HUES48 (cell line): Measurements from ENCODE around the gene SCP2D1.

Experiments used
- H3K27ac ChIP-seq: one replicate; pipeline ENCODE4 v1.7.0; 2013; ENCODE audit warnings: low read depth, low read length, inconsistent platforms
- H3K27me3 ChIP-seq: 2 replicates; pipeline ENCODE4 v1.6.1; 2013; ENCODE audit warnings: mild to moderate bottlenecking, low read length; ENCODE audit not compliant: control insufficient read depth, insufficient read depth
- H3K36me3 ChIP-seq: 2 replicates; pipeline ENCODE4 v1.6.1; 2013; ENCODE audit warnings: low read length; ENCODE audit not compliant: control insufficient read depth, insufficient read depth
- H3K4me1 ChIP-seq: 2 replicates; pipeline ENCODE4 v1.6.1; 2013; ENCODE audit warnings: mild to moderate bottlenecking, low read length; ENCODE audit not compliant: control insufficient read depth, insufficient read depth
- H3K4me3 ChIP-seq: 2 replicates; pipeline ENCODE4 v1.5.1; 2013; ENCODE audit warnings: mild to moderate bottlenecking, low read depth, low read length
- H3K9ac ChIP-seq: 2 replicates; pipeline ENCODE4 v1.6.1; 2013; ENCODE audit warnings: mild to moderate bottlenecking, low read depth, low read length, moderate library complexity
- H3K9me3 ChIP-seq: 2 replicates; pipeline ENCODE4 v1.6.1; 2013; ENCODE audit warnings: low read length; ENCODE audit not compliant: control insufficient read depth, insufficient read depth

Gene SCP2D1

DNA sequence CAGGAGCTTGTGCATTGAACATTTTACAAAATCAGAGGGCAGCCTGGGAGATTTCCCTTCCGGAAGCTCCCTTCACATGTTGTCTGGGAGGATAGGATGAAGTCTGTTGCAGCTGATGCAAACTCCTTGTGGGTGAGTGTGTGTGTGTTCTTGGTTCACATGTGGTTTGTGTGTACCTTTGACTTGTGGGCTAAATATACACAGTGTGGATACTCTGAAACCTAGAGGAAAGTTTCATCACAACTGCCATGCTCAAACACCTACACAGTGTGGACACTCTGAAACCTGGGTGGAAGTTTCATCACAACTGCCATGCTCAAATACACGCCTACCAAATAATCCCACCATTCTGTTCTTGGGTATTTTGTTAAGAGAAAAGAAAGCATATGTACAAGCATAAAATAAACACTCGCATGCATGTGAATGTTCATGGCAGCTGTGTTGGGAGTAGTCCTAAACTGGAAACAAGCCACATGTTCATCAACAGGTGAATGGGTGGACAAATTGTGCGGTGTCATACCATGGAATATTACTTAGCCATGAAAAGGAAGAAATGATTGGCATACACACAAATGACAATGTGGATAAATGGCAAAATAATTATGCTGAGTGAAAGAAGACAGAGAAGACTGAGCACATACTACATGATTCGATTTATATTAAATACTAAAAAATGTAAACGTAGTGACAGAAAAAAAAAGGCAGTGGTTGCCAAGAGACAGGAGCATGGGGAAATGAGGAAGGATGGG, 1.8 kb downstream of the SCP2D1 start:
- Histone ChIP-seq H3K27me3 (no peaks in the 10 kb centered on the region), H3K4me1 (no peaks in the 10 kb centered on the region), H3K36me3 (no peaks in the 10 kb centered on the region), H3K27ac (no peak overlapping the region), H3K9me3 (no peaks in the 10 kb centered on the region), H3K9ac (no peak overlapping the region), H3K4me3 (no peak overlapping the region)

DNA sequence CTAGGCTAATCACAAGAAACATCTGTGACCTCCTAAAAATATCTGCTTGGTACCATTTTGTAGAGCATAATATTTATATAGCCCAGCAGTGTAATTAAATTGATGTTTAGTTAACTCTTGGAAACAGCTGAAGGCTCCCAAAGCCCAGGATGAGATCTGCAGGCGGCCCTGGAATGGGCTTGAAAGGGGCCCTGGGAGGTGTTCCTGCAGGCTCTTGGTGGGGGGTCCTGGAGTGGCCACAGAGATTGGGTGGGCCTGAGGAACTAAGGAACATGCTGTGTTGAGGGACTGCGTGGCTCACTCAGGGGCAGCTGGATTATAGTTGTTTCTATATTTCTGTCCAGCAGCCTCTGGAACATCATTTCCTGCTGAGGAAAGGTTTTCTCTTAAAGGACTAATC, 9.2 kb downstream of the SCP2D1 start:
- no peaks in the 10 kb centered on the region for H3K4me1 ChIP-seq
- H3K9me3 ChIP-seq: no peaks in the 10 kb centered on the region
- no peak overlapping the region for H3K4me3 ChIP-seq
- H3K27ac ChIP-seq: no peak overlapping the region
- no peaks in the 10 kb centered on the region for H3K36me3 ChIP-seq
- no peak overlapping the region for H3K9ac ChIP-seq
- no peaks in the 10 kb centered on the region for H3K27me3 ChIP-seq

- Histone ChIP-seq H3K4me1 (no peaks in the 10 kb centered on the region; the same call in 1 of the 2 replicates), H3K27me3 (no peaks in the 10 kb centered on the region), H3K36me3 (no peaks in the 10 kb centered on the region), H3K9me3 (no peaks in the 10 kb centered on the region), H3K27ac (no peak overlapping the region), H3K4me3 (no peak overlapping the region), H3K9ac (no peak overlapping the region)
Observed at GRCh38 chr20:18831830-18832499, 18.4 kb downstream of the SCP2D1 start.

- Histone ChIP-seq H3K9ac (no peak overlapping the region), H3K4me3 (no peak overlapping the region), H3K27me3 (no peaks in the 10 kb centered on the region), H3K36me3 (no peaks in the 10 kb centered on the region), H3K27ac (peak overlapping the region; percentile 27), H3K4me1 (no peaks in the 10 kb centered on the region; the same call in 1 of the 2 replicates), H3K9me3 (no peaks in the 10 kb centered on the region)
Observed at GRCh38 chr20:18832546-18833200, 19.1 kb downstream of the SCP2D1 start.

- H3K27me3 ChIP-seq: no peaks in the 10 kb centered on the region
- no peaks in the 10 kb centered on the region; the same call in 1 of the 2 replicates for H3K4me1 ChIP-seq
- H3K36me3 ChIP-seq: no peaks in the 10 kb centered on the region
- H3K9me3 ChIP-seq: no peaks in the 10 kb centered on the region
- H3K4me3 ChIP-seq: no peak overlapping the region
- no peak overlapping the region for H3K27ac ChIP-seq
- no peak overlapping the region for H3K9ac ChIP-seq
Observed at GRCh38 chr20:18835466-18836256, 22.1 kb downstream of the SCP2D1 start.

DNA sequence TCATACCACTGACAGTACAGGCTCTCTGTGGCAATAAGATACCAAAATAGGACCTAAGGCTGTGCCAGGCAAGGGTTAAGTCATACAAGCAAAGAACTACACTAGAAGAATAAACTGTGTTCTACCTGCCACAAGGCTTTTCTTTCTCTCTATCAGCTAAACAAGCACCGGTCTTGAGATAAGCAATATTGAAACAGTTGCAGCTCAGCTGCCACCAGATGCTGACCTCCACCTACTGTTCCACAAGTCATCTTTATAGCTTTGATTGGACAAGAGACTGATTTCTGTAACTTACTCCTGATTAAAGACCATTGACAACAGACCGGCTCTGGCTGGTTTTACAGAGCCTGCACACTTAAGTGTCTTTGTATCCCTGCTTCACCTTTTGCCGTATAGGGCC, 24.1 kb downstream of the SCP2D1 start:
- no peaks in the 10 kb centered on the region for H3K4me1 ChIP-seq

DNA sequence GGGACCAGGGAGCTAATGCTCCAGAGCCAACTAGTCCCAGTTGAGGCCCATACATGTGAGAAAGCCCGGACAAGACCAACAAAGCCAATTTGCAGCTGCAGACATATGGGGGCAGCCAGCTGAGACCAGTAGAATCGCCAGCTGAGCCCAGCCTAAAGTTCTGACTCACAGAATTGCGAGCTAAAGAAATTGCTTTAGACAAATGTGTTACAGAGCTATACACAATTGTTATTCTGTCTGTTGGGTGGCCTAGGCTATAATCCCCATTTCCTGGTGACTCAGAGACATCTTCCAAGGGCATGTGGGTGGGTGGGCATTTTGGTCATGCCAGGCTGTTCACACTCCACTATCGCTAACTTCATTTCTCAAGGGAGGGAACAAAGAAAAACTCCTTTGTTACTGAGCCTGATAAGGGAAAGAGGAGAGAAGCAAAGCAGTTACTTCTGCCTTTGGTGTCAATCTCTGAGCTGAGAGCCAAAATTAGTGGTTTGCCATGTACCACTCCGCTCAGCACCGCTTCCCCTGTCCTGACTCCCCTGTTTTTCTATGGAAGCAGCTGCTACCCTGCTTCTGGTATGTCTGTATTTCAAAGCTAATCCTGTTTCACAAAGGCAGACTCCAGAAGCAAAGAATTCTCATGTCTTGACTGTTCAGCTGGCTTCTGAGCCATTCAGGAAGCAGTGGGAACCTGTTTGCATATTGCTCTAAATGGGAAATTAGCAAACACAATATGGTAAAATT, 26.1 kb downstream of the SCP2D1 start:
- no peaks in the 10 kb centered on the region for H3K9me3 ChIP-seq
- no peaks in the 10 kb centered on the region for H3K27me3 ChIP-seq
- no peak overlapping the region for H3K27ac ChIP-seq
- H3K36me3 ChIP-seq: no peaks in the 10 kb centered on the region
- H3K4me1 ChIP-seq: no peaks in the 10 kb centered on the region
- H3K4me3 ChIP-seq: no peak overlapping the region
- H3K9ac ChIP-seq: no peak overlapping the region

More for the DNA sequence above, 24.1 kb downstream of the SCP2D1 start:
- no peaks in the 10 kb centered on the region for H3K9me3 ChIP-seq
- H3K27me3 ChIP-seq: no peaks in the 10 kb centered on the region
- H3K9ac ChIP-seq: no peak overlapping the region
- H3K27ac ChIP-seq: no peak overlapping the region
- H3K36me3 ChIP-seq: no peaks in the 10 kb centered on the region
- H3K4me3 ChIP-seq: no peak overlapping the region

DNA sequence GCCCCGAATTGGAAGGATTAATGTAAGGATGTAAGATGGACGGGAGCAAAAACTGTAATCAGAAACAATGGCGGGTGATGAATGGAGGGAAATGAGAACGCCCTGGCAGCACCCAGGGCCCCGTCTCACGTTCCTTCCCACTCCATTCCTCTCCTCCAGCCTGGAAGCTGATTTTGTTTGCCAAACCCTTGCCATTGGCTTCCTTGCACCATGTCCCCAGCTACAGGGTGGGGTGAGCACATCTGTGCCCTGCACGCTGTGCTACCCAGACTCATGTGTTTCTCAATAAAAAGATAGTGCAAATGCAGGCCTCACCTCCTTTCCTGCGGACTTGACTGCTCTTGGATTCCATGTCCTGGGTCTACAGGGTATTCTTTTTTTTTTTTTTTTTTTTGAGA, 26.7 kb downstream of the SCP2D1 start:
- Histone ChIP-seq H3K4me3 (no peak overlapping the region), H3K9ac (no peak overlapping the region), H3K9me3 (no peaks in the 10 kb centered on the region), H3K4me1 (no peaks in the 10 kb centered on the region), H3K27ac (no peak overlapping the region), H3K27me3 (no peaks in the 10 kb centered on the region), H3K36me3 (no peaks in the 10 kb centered on the region)

GRCh38 chr20:18845017-18845416, 31.4 kb downstream of the SCP2D1 start:
- H3K36me3 ChIP-seq: no peaks in the 10 kb centered on the region
- H3K4me1 ChIP-seq: no peaks in the 10 kb centered on the region
- no peak overlapping the region for H3K9ac ChIP-seq
- no peak overlapping the region for H3K4me3 ChIP-seq
- H3K27ac ChIP-seq: no peak overlapping the region
- no peaks in the 10 kb centered on the region for H3K27me3 ChIP-seq
- H3K9me3 ChIP-seq: no peaks in the 10 kb centered on the region

DNA sequence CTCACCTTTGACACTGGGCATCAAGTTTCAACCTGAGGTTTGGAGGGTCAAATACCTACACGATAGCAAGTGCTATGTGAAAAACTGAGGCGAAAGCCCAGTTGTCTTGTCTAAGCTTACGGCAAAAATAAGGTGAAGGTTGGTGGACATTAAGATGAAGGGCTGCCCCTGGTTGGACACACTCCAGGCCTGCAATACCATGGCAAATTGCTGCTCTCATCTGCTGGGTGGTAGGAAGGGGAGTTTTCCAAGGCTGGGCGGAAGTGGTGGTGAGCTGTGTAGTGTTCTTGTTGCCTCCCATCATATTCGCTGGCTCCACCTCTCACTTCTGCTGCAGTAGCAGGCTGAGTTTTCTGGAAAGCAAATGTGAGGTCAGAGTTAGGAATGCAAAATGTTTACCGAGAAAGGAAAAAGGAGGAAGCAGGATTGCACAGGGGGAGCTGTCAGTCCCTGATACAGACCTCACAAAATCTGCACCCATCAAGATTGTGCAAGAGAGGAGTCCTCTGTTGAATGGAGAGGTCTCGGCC, 33.7 kb downstream of the SCP2D1 start:
- Histone ChIP-seq H3K9me3 (no peaks in the 10 kb centered on the region), H3K27me3 (no peaks in the 10 kb centered on the region), H3K36me3 (no peaks in the 10 kb centered on the region), H3K4me1 (peaks cover 6% of the 10 kb centered on the region; the same call in 1 of the 2 replicates), H3K4me3 (no peak overlapping the region), H3K27ac (no peak overlapping the region), H3K9ac (no peak overlapping the region)
